Mucosa of gallbladder (tissue), 1 donor: Measurements from ENCODE around the gene GABBR2. TPM values are rescaled to one million over a fixed set of nuclear protein-coding genes. Genes with fewer than 3 reads are reported as not detected.
A peak's percentile ranks its signal among the peaks of the same experiment; 100 is the strongest.

Experiments
- DNase-seq: peaks from one replicate; pipeline ENCODE4 v3.0.0-alpha.2; 2020; ENCODE audit warnings: low spot score
- total RNA-seq: library from RNA; stranded (reverse); gene quantifications from one replicate; pipeline ENCODE4 v1.2.1, GENCODE V29; 2021
- donor health status: DM: no; HTN: no; CAD: no.

Gene GABBR2
- total RNA-seq = 0.29 TPM

- no peak for DNase-seq
Measured at GRCh38 chr9:98708933-98709911, at the start of gene GABBR2. TSS of gene GABBR2 (minus strand) at chr9:98708935. CDS start at chr9:98708737, 198 bp downstream.

GRCh38 chr9:98755006-98755618, 46.4 kb upstream of the GABBR2 start:
- DNase-seq = no peak

- no peak for DNase-seq
Measured at GRCh38 chr9:98751210-98751609, 42.5 kb upstream of the GABBR2 start.

GRCh38 chr9:98750364-98751060, 41.8 kb upstream of the GABBR2 start:
- no peak for DNase-seq

GRCh38 chr9:98747476-98747875, 38.7 kb upstream of the GABBR2 start:
- no peak for DNase-seq

GRCh38 chr9:98745470-98745869, 36.7 kb upstream of the GABBR2 start:
- DNase-seq = no peak

- DNase-seq = no peak
Measured at GRCh38 chr9:98743818-98744611, 35.3 kb upstream of the GABBR2 start.

GRCh38 chr9:98743329-98743728, 34.6 kb upstream of the GABBR2 start:
- DNase-seq = no peak

- no peak for DNase-seq
Measured at GRCh38 chr9:98742325-98743280, 33.9 kb upstream of the GABBR2 start.

GRCh38 chr9:98740226-98740881, 31.6 kb upstream of the GABBR2 start:
- no peak for DNase-seq

- no peak for DNase-seq
Measured at GRCh38 chr9:98738741-98739140, 30.0 kb upstream of the GABBR2 start.

GRCh38 chr9:98736226-98736625, 27.5 kb upstream of the GABBR2 start:
- no peak for DNase-seq

- DNase-seq = no peak
Measured at GRCh38 chr9:98732801-98733200, 24.1 kb upstream of the GABBR2 start.

- no peak for DNase-seq
Measured at GRCh38 chr9:98732091-98732490, 23.4 kb upstream of the GABBR2 start.

GRCh38 chr9:98730871-98731270, 22.1 kb upstream of the GABBR2 start:
- DNase-seq = no peak

GRCh38 chr9:98728500-98728899, 19.8 kb upstream of the GABBR2 start:
- DNase-seq = no peak

- no peak for DNase-seq
Measured at GRCh38 chr9:98727428-98727827, 18.7 kb upstream of the GABBR2 start.

- DNase-seq = peak; percentile 42
Measured at GRCh38 chr9:98726735-98727134, 18.0 kb upstream of the GABBR2 start.

- no peak for DNase-seq
Measured at GRCh38 chr9:98724810-98725530, 16.2 kb upstream of the GABBR2 start.
